Mesenchymal stem cell (in vitro differentiated cells and primary cell): ENCODE results near the gene DCUN1D3.
A peak's percentile ranks its signal among the peaks of the same experiment; 100 is the strongest.

ENCODE experiments used
- DNase-seq: peaks from one replicate; pipeline ENCODE4 v3.0.0-alpha.2; 2013
- H2AFZ ChIP-seq: one replicate; pipeline ENCODE4 v1.6.1; 2013; ENCODE audit warnings: low read depth, mild to moderate bottlenecking, control low read depth, inconsistent platforms, low read length, moderate library complexity
- H2AK5ac ChIP-seq: 2 replicates; pipeline ENCODE4 v1.6.1; 2013; ENCODE audit warnings: low read length, moderate library complexity, mild to moderate bottlenecking, inconsistent platforms; ENCODE audit not compliant: severe bottlenecking
- H2BK120ac ChIP-seq: one replicate; pipeline ENCODE4 v1.6.1; 2013; ENCODE audit warnings: low read depth, mild to moderate bottlenecking, inconsistent platforms, low read length, moderate library complexity
- H2BK12ac ChIP-seq, 2 experiments: one replicate each; pipeline ENCODE4 v1.6.1; 2013; ENCODE audit warnings: inconsistent platforms in 2 of 2, low read length in 2 of 2, mild to moderate bottlenecking in 2 of 2, moderate library complexity in 2 of 2, control low read depth in 1 of 2
- H2BK15ac ChIP-seq: one replicate; pipeline ENCODE4 v1.6.1; 2013; ENCODE audit warnings: mild to moderate bottlenecking, low read depth, inconsistent platforms; ENCODE audit not compliant: poor library complexity, severe bottlenecking
- H2BK5ac ChIP-seq: 2 replicates; pipeline ENCODE4 v1.6.1; 2013; ENCODE audit warnings: low read depth, mild to moderate bottlenecking, low read length, control low read depth, inconsistent platforms; ENCODE audit not compliant: poor library complexity, severe bottlenecking
- H3K14ac ChIP-seq, 2 experiments: one replicate each; pipeline ENCODE4 v1.6.1; 2013; ENCODE audit warnings: inconsistent platforms in 2 of 2, low read length in 2 of 2, control low read depth in 1 of 2, mild to moderate bottlenecking in 1 of 2, moderate library complexity in 1 of 2
- H3K18ac ChIP-seq, 2 experiments: one replicate each; pipeline ENCODE4 v1.6.1; 2013; ENCODE audit warnings: inconsistent platforms in 2 of 2, low read length in 2 of 2, control low read depth in 1 of 2, low read depth in 1 of 2, mild to moderate bottlenecking in 1 of 2
- H3K23ac ChIP-seq, 2 experiments: one replicate each; pipeline ENCODE4 v1.6.1; 2013; ENCODE audit warnings: inconsistent platforms in 2 of 2, low read length in 2 of 2, mild to moderate bottlenecking in 2 of 2, moderate library complexity in 2 of 2, control low read depth in 1 of 2
- H3K27ac ChIP-seq: 2 replicates; pipeline ENCODE4 v1.5.1; 2013; ENCODE audit warnings: mild to moderate bottlenecking, moderate library complexity, low read length, control low read depth, inconsistent platforms; ENCODE audit not compliant: poor library complexity, severe bottlenecking
- H3K27me3 ChIP-seq, 2 experiments: 2 replicates each; pipeline versions ENCODE4 v1.6.1 to v1.7.0; 2013; ENCODE audit warnings: low read length in 2 of 2, mild to moderate bottlenecking in 2 of 2, moderate library complexity in 2 of 2, control low read depth in 1 of 2, inconsistent platforms in 1 of 2; ENCODE audit not compliant: control insufficient read depth in 1 of 2, insufficient read depth in 1 of 2
- H3K36me3 ChIP-seq, 2 experiments: 2 replicates each; pipeline versions ENCODE4 v1.6.1 to v1.7.0; 2013; ENCODE audit warnings: low read length in 2 of 2, control low read depth in 1 of 2, inconsistent platforms in 1 of 2, low read depth in 1 of 2, mild to moderate bottlenecking in 1 of 2; ENCODE audit not compliant: insufficient read depth in 2 of 2, control insufficient read depth in 1 of 2
- H3K4ac ChIP-seq, 2 experiments: one replicate each; pipeline ENCODE4 v1.6.1; 2013; ENCODE audit warnings: inconsistent platforms in 2 of 2, low read length in 2 of 2, mild to moderate bottlenecking in 2 of 2, moderate library complexity in 2 of 2, control low read depth in 1 of 2, low read depth in 1 of 2
- H3K4me1 ChIP-seq: 2 replicates; pipeline ENCODE4 v1.6.1; 2013; ENCODE audit warnings: low read depth, low read length, control low read depth; ENCODE audit not compliant: control insufficient read depth, insufficient read depth
- H3K4me2 ChIP-seq: 2 replicates; pipeline ENCODE4 v1.6.1; 2013; ENCODE audit warnings: low read length, mild to moderate bottlenecking, inconsistent platforms; ENCODE audit not compliant: poor library complexity, severe bottlenecking
- H3K4me3 ChIP-seq, 2 experiments: 2 replicates each; pipeline versions ENCODE4 v1.5.1 to v1.7.0; 2013; ENCODE audit warnings: low read length in 2 of 2, mild to moderate bottlenecking in 2 of 2, control low read depth in 1 of 2, low read depth in 1 of 2; ENCODE audit not compliant: insufficient read depth in 1 of 2
- H3K79me1 ChIP-seq: replicated peaks from 2 replicates; pipeline ENCODE4 v1.6.1; 2013; ENCODE audit warnings: mild to moderate bottlenecking, control low read depth, low read length, inconsistent platforms; ENCODE audit not compliant: poor library complexity, severe bottlenecking
- H3K9ac ChIP-seq: 2 replicates; pipeline ENCODE4 v1.7.0; 2013; ENCODE audit warnings: mild to moderate bottlenecking, low read length, moderate library complexity
- H3K9me3 ChIP-seq: 2 replicates; pipeline ENCODE4 v1.7.0; 2013; ENCODE audit warnings: mild to moderate bottlenecking, low read length; ENCODE audit not compliant: control insufficient read depth
- H4K8ac ChIP-seq: one replicate; pipeline ENCODE4 v1.6.1; 2013; ENCODE audit warnings: inconsistent platforms, mild to moderate bottlenecking, low read length, moderate library complexity
- H4K91ac ChIP-seq: one replicate; pipeline ENCODE4 v1.6.1; 2013; ENCODE audit warnings: mild to moderate bottlenecking, low read length, inconsistent platforms
- WGBS: methylation state at CpG from one replicate; pipeline ENCODE4 v1.1.7; 2013; ENCODE audit warnings: mixed read lengths; 5-methylcytosine and 5-hydroxymethylcytosine counted together

Gene DCUN1D3

DNA sequence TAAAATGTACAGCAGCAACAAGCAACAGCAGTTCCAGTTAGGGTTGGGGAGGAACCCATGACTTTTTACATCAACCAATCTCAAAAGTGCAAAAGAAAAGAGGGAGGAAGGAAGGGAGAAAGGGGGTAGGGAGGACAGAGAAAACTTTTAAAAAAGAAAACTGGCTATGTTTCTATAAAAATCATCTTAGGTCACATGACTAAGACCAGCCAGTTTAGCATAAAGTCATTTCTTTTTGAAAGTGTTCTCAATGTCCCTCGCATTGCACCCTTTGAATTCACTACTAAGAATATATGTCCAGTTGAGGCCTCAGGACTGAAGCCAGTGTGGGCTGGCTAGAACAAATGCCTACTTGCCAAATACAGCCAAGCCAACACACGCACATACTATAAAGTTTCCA, 28.9 kb downstream of the DCUN1D3 start:
- H4K91ac ChIP-seq: no peak overlapping the region
- no peak overlapping the region for H3K14ac ChIP-seq
- H2AK5ac ChIP-seq: no peak overlapping the region
- H3K23ac ChIP-seq: no peak overlapping the region
- H3K18ac ChIP-seq: no peak overlapping the region
- H3K27ac ChIP-seq: no peak overlapping the region
- H4K8ac ChIP-seq: no peak overlapping the region
- no peak overlapping the region for H3K4me3 ChIP-seq
- H3K4me2 ChIP-seq: no peak overlapping the region
- 50% methylated on average over 2 of the region's 2 CpGs for WGBS
- peak overlapping the region; percentile 30 for H3K9ac ChIP-seq
- no peaks in the 10 kb centered on the region for H3K27me3 ChIP-seq
- H3K4ac ChIP-seq: no peak overlapping the region
- no peak overlapping the region for H2BK12ac ChIP-seq
- H3K79me1 ChIP-seq: peaks cover 19% of the 10 kb centered on the region
- H3K4me1 ChIP-seq: peaks cover 15% of the 10 kb centered on the region
- no peak overlapping the region for H2AFZ ChIP-seq
- DNase-seq: no peak
- no peak overlapping the region for H2BK120ac ChIP-seq
- peaks cover 4 to 7% of the 10 kb centered on the region in 2 experiments for H3K36me3 ChIP-seq
- no peaks in the 10 kb centered on the region for H3K9me3 ChIP-seq
- H2BK5ac ChIP-seq: no peak overlapping the region
- no peak overlapping the region for H2BK15ac ChIP-seq

GRCh38 chr16:20870122-20870820, 29.9 kb downstream of the DCUN1D3 start:
- Histone ChIP-seq H3K27ac (no peak overlapping the region), H3K4me3 (no peak overlapping the region), H3K4me2 (no peak overlapping the region), H2BK5ac (no peak overlapping the region), H2BK120ac (no peak overlapping the region), H4K91ac (no peak overlapping the region), H3K18ac (no peak overlapping the region), H3K36me3 (peaks cover 4 to 7% of the 10 kb centered on the region in 2 experiments), H4K8ac (no peak overlapping the region), H2BK15ac (no peak overlapping the region), H2AFZ (no peak overlapping the region), H3K79me1 (peaks cover 19% of the 10 kb centered on the region), H2BK12ac (peak overlapping the region in 1 of 2 experiments; percentile 22), H3K4me1 (peaks cover 18% of the 10 kb centered on the region), H3K9ac (peak overlapping the region; percentile 30), H3K9me3 (no peaks in the 10 kb centered on the region), H3K23ac (peak overlapping the region in 1 of 2 experiments; percentile 43), H3K14ac (no peak overlapping the region), H3K4ac (no peak overlapping the region), H3K27me3 (no peaks in the 10 kb centered on the region), H2AK5ac (no peak overlapping the region)
- WGBS: 30% methylated on average over 2 of the region's 2 CpGs
- no peak for DNase-seq

GRCh38 chr16:20868890-20869289, 31.3 kb downstream of the DCUN1D3 start:
- H3K27me3 ChIP-seq: no peaks in the 10 kb centered on the region
- H2BK5ac ChIP-seq: no peak overlapping the region
- no peak overlapping the region for H3K23ac ChIP-seq
- H3K27ac ChIP-seq: no peak overlapping the region
- no peak overlapping the region for H2BK15ac ChIP-seq
- no peak overlapping the region for H2BK12ac ChIP-seq
- DNase-seq: peak; percentile 53
- peak overlapping the region in 1 of 2 experiments; percentile 25 for H3K4me3 ChIP-seq
- H2AFZ ChIP-seq: no peak overlapping the region
- H3K9me3 ChIP-seq: no peaks in the 10 kb centered on the region
- peak overlapping the region in 1 of 2 experiments; percentile 25 for H3K18ac ChIP-seq
- no peak overlapping the region for H3K4ac ChIP-seq
- no peak overlapping the region for H2AK5ac ChIP-seq
- H3K4me2 ChIP-seq: no peak overlapping the region
- no peak overlapping the region for H3K14ac ChIP-seq
- no peak overlapping the region for H4K8ac ChIP-seq
- peaks cover 19% of the 10 kb centered on the region for H3K79me1 ChIP-seq
- peaks cover 16% of the 10 kb centered on the region for H3K4me1 ChIP-seq
- peak overlapping the region; percentile 72 for H3K9ac ChIP-seq
- no peak overlapping the region for H4K91ac ChIP-seq
- H2BK120ac ChIP-seq: no peak overlapping the region
- peaks cover 4 to 7% of the 10 kb centered on the region in 2 experiments for H3K36me3 ChIP-seq
- WGBS: 32% methylated on average over 3 of the region's 3 CpGs

- peak overlapping the region; percentile 97 for H3K9ac ChIP-seq
- peak overlapping the region; percentile 19 for H2AK5ac ChIP-seq
- H2BK12ac ChIP-seq: no peak overlapping the region
- peak overlapping the region in 1 of 2 experiments; percentile 26 for H3K18ac ChIP-seq
- peaks cover 17% of the 10 kb centered on the region for H3K4me1 ChIP-seq
- H3K27me3 ChIP-seq: no peaks in the 10 kb centered on the region
- peaks cover 7 to 13% of the 10 kb centered on the region in 2 experiments for H3K36me3 ChIP-seq
- H2AFZ ChIP-seq: no peak overlapping the region
- no peak overlapping the region for H3K23ac ChIP-seq
- no peak for DNase-seq
- no peak overlapping the region for H4K8ac ChIP-seq
- no peak overlapping the region for H3K14ac ChIP-seq
- peaks cover 21% of the 10 kb centered on the region for H3K79me1 ChIP-seq
- peak overlapping the region in 1 of 2 experiments; percentile 44 for H3K4me3 ChIP-seq
- H2BK15ac ChIP-seq: no peak overlapping the region
- no peak overlapping the region for H2BK5ac ChIP-seq
- H3K9me3 ChIP-seq: no peaks in the 10 kb centered on the region
- H3K27ac ChIP-seq: no peak overlapping the region
- 93% methylated on average over 2 of the region's 2 CpGs for WGBS
- no peak overlapping the region for H3K4me2 ChIP-seq
- peak overlapping the region; percentile 63 for H4K91ac ChIP-seq
- no peak overlapping the region for H2BK120ac ChIP-seq
- no peak overlapping the region for H3K4ac ChIP-seq
Measured at GRCh38 chr16:20867585-20867984, 32.6 kb downstream of the DCUN1D3 start.
